Activated CD8-positive, alpha-beta T cell treated with anti-CD3 and anti-CD28 coated beads for 36 hours (primary cell): ENCODE data around the gene RIBC2. TPM values are rescaled to one million over a fixed set of nuclear protein-coding genes. Genes with fewer than 3 reads are reported as not detected.
A peak's percentile ranks its signal among the peaks of the same experiment; 100 is the strongest.

ENCODE experiments used
- ATAC-seq: fragments of 200-7000 bp; cut with Tn5 transposase; one replicate; pipeline ENCODE4 v1.10.0; 2021; ENCODE audit warnings: mild to moderate bottlenecking, moderate library complexity
- CTCF ChIA-PET: fragments of 350-600 bp; sonication (Branson Sonifier 250); formaldehyde crosslinking; loops from one replicate; lab custom pipeline; 2021; ENCODE audit warnings: antibody characterized with exemption; lab: Charles Lee
- POLR2A ChIA-PET: fragments of 350-600 bp; sonication (Branson Sonifier 250); formaldehyde crosslinking; loops from one replicate; lab custom pipeline; 2021; ENCODE audit warnings: antibody characterized with exemption; lab: Charles Lee
- DNase-seq: peaks from one replicate; pipeline ENCODE4 v3.0.0-alpha.2; 2020
- H3K27ac Mint-ChIP-seq: one replicate; pipeline ENCODE4 v1.8.0; 2021; ENCODE audit warnings: mild to moderate bottlenecking, mixed read lengths
- H3K27me3 Mint-ChIP-seq: one replicate; pipeline ENCODE4 v1.8.0; 2021; ENCODE audit warnings: mixed read lengths
- H3K36me3 Mint-ChIP-seq: one replicate; pipeline ENCODE4 v1.8.0; 2021; ENCODE audit warnings: low read depth, mixed read lengths
- H3K4me1 Mint-ChIP-seq: one replicate; pipeline ENCODE4 v1.8.0; 2021; ENCODE audit warnings: low read depth, mixed read lengths
- H3K4me3 Mint-ChIP-seq: one replicate; pipeline ENCODE4 v1.8.0; 2021; ENCODE audit warnings: mild to moderate bottlenecking, moderate library complexity, mixed read lengths
- H3K9me3 Mint-ChIP-seq: one replicate; pipeline ENCODE4 v1.8.0; 2021; ENCODE audit warnings: mixed read lengths
- intact Hi-C: fragments of 100-400 bp; cut with micrococcal nuclease; formaldehyde crosslinking; loops from one replicate; pipeline ENCODE4 v1.10.0; 2022
- total RNA-seq, 2 experiments: library from RNA; stranded (reverse); gene quantifications; one replicate each; pipeline ENCODE4 v1.2.3, GENCODE V29; 2021
- TF ChIP-seq, protein P1 (sequence below): fragments of 200-600 bp; IDR thresholded peaks from one replicate; pipeline ENCODE4 v1.8.0; 2022; ENCODE audit warnings: antibody characterized with exemption, mild to moderate bottlenecking

RIBC2 gene
- total RNA-seq, 2 experiments from 2014 or later: 9.5 to 10.4 TPM

DNA sequence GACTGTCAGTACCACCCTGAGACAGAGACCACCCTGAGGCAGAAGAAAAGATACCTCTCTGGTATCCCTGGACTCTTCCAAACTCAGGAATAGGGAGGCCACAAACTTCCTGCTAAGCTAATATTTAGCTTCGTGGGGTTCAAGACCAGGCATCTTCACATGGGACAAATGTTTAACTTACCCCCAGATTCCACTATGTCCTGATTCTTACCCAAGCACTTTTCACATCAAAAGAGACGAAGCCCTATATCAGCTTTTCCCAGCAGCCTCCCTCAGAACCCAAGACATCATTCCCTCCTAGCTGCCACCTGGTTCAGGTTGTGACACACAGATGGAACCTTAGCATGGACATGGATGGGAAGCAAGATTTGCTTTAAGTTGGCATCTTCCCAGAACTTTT, 32.1 kb upstream of the RIBC2 start:
- ChIA-PET POLR2A (no interaction called here), CTCF (interaction anchor here (1.1 to 1.3 kb wide), 2 partner anchors 16 to 40 kb away, joined by 3 read pairs; no protein-coding TSS in a partner anchor)
- Mint-ChIP-seq H3K4me1 (no peaks in the 10 kb centered on the region), H3K27me3 (no peaks in the 10 kb centered on the region), H3K9me3 (no peaks in the 10 kb centered on the region), H3K36me3 (no peaks in the 10 kb centered on the region), H3K4me3 (no peak overlapping the region), H3K27ac (no peak overlapping the region)
- ATAC-seq: no peak
- no peak for DNase-seq
- intact Hi-C loops: no loop called here
- TF ChIP-seq, protein P1, sequence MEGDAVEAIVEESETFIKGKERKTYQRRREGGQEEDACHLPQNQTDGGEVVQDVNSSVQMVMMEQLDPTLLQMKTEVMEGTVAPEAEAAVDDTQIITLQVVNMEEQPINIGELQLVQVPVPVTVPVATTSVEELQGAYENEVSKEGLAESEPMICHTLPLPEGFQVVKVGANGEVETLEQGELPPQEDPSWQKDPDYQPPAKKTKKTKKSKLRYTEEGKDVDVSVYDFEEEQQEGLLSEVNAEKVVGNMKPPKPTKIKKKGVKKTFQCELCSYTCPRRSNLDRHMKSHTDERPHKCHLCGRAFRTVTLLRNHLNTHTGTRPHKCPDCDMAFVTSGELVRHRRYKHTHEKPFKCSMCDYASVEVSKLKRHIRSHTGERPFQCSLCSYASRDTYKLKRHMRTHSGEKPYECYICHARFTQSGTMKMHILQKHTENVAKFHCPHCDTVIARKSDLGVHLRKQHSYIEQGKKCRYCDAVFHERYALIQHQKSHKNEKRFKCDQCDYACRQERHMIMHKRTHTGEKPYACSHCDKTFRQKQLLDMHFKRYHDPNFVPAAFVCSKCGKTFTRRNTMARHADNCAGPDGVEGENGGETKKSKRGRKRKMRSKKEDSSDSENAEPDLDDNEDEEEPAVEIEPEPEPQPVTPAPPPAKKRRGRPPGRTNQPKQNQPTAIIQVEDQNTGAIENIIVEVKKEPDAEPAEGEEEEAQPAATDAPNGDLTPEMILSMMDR: no peak

DNA sequence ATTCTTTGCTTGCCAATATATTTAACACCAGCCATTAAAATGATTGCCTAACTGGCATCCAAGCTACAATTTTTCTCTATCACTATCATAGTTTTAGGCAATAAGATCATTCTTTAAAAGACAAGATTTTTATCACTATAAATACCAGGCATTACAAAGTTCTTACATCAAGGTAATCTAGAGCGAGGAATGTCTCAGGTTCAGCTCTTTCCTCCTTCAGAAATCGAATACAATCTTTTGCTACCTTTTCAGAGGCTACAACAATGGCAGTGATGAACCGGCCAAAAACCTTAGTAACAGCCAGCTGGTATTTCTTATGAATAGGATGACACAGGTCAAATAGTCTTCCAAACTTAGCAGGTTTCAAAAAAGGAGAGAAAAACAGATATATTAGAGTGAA, 23.9 kb upstream of the RIBC2 start:
- Mint-ChIP-seq H3K36me3 (no peaks in the 10 kb centered on the region), H3K27ac (no peak overlapping the region), H3K4me1 (no peaks in the 10 kb centered on the region), H3K4me3 (no peak overlapping the region), H3K27me3 (peaks cover 3% of the 10 kb centered on the region), H3K9me3 (no peaks in the 10 kb centered on the region)
- ATAC-seq: no peak
- intact Hi-C loops: no loop called here
- POLR2A ChIA-PET: no interaction called here
- TF ChIP-seq, protein P1: no peak
- CTCF ChIA-PET: no interaction called here
- DNase-seq: no peak

DNA sequence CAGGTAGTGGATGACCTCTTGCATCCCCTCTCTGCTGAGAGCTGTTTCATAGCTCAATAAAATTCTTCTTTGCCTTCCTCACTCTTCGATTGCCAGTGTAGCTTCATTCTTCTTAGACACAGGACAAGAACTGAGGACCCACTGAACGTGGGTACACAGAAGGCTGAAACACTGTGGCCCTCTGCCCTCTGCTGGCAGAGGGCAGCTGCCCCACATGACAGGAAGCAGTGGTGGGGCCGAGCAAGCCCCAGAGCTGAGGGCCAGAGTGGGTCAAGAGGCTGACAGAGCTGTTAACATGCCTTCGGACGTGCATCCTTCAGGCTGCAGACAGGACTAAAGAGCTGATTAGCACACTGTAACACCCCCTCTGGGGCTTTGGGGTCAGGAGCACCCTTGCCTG, 15.7 kb upstream of the RIBC2 start:
- DNase-seq (peak; percentile 13), ATAC-seq (no peak)
- Mint-ChIP-seq H3K4me3 (no peak overlapping the region), H3K9me3 (no peaks in the 10 kb centered on the region), H3K4me1 (no peaks in the 10 kb centered on the region), H3K27ac (no peak overlapping the region), H3K36me3 (no peaks in the 10 kb centered on the region), H3K27me3 (no peaks in the 10 kb centered on the region)
- TF ChIP-seq, protein P1: peak; percentile 34
- intact Hi-C loops: no loop called here
- ChIA-PET POLR2A (no interaction called here), CTCF (interaction anchor here (0.9 to 2.0 kb wide), 4 partner anchors 12 to 117 kb away, joined by 3 to 5 read pairs (median 4); no protein-coding TSS in a partner anchor)

DNA sequence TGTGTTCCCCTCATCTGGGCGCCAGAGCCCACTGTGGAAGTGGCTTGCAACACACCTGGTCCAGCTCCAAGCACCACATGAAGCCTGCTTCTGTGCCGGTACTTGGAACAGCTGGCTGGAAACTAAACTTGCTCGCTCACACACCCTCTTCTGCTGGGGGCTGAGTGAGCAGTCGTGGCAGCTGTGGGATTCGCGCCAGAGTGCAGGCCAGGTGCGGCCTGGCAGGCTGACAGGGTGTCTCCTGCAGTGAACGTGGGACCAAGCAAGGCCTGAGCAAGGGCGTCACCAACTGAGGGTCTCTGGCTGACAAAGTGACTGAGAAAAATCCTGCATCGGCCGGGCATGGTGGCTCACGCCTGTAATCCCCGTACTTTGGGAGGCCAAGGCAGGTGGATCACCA, 15.3 kb upstream of the RIBC2 start:
- Mint-ChIP-seq H3K9me3 (no peaks in the 10 kb centered on the region), H3K27me3 (no peaks in the 10 kb centered on the region), H3K4me1 (no peaks in the 10 kb centered on the region), H3K27ac (no peak overlapping the region), H3K4me3 (no peak overlapping the region), H3K36me3 (no peaks in the 10 kb centered on the region)
- DNase-seq (no peak), ATAC-seq (no peak)
- intact Hi-C loops: no loop called here
- ChIA-PET POLR2A (no interaction called here), CTCF (interaction anchor here (1.4 to 2.0 kb wide), 2 partner anchors 11 to 118 kb away, joined by 5 read pairs; no protein-coding TSS in a partner anchor)
- TF ChIP-seq, protein P1: no peak

DNA sequence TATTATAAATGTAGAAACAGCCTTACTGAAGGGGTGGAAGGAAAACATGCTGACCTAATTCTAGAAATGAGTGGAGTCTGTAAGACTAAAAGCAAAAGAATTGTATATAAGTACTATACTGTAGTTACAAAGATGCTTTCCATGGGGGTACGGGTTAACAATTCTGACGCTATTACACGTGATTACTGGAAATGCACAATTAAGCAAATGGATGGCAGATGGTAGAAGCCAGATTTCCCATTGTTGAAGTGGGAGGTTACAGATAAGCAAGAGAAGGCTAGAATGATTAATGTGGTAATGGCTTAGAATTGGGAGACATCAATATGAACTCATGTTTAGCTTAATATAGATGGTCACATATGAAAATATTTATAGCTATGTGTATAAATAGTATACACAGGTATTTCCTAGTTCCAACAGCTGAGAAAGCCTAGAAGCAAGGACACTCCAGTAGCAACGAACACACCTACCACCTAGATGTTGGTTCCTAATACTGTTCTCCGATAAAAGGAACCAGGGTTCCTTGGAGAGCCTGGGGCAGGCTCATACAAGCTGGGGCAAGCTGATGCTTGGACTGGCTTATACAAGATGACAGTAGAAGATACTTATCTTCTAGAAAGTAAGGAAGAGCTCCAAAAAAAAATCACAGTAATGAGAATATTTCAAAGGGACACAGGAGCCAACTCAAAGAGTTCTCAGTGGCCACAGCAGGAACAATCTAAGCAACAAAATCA, 13.6 kb upstream of the RIBC2 start:
- DNase-seq (no peak), ATAC-seq (no peak)
- TF ChIP-seq, protein P1: no peak
- Mint-ChIP-seq H3K4me3 (no peak overlapping the region), H3K36me3 (no peaks in the 10 kb centered on the region), H3K27me3 (no peaks in the 10 kb centered on the region), H3K27ac (no peak overlapping the region), H3K4me1 (no peaks in the 10 kb centered on the region), H3K9me3 (no peaks in the 10 kb centered on the region)
- ChIA-PET CTCF (no interaction called here), POLR2A (interaction anchor here (1.5 kb wide), 1 partner anchor 14 kb away, joined by 6 read pairs; the partner anchor contains the start of genes RIBC2 and SMC1B)
- intact Hi-C loops: no loop called here
